Gastroesophageal sphincter (tissue), 3 donors: ENCODE data around the gene ZNF804B.

Experiments used
- EP300 ChIP-seq: sonication (generic); formaldehyde crosslinking; IDR thresholded peaks from one replicate; pipeline ENCODE4 v1.6.1; 2017; ENCODE audit warnings: antibody characterized with exemption, mild to moderate bottlenecking
- POLR2A ChIP-seq, 2 donors: fragments of 450-650 bp; IDR thresholded peaks; one replicate each; pipeline ENCODE4 v1.6.1; 2017; ENCODE audit warnings: antibody characterized with exemption in 2 of 2, mild to moderate bottlenecking in 2 of 2, moderate library complexity in 1 of 2
- POLR2AphosphoS5 ChIP-seq: sonication (generic); formaldehyde crosslinking; IDR thresholded peaks from one replicate; pipeline ENCODE4 v1.6.1; 2017; ENCODE audit warnings: antibody characterized with exemption
- TF ChIP-seq, protein P1 (sequence below), 4 experiments: fragments of 200-600 bp in 2 of 4; fragments of 450-650 bp in 2 of 4; sonication (generic) in 1 of 4; IDR thresholded peaks; one replicate each; pipeline ENCODE4 v1.5.1; 2017 to 2019; ENCODE audit warnings: antibody characterized with exemption in 4 of 4, mild to moderate bottlenecking in 2 of 4, moderate library complexity in 2 of 4

GRCh38 chr7:88791891-88792290 is 32.4 kb downstream of the ZNF804B start:
- TF ChIP-seq, protein P1, sequence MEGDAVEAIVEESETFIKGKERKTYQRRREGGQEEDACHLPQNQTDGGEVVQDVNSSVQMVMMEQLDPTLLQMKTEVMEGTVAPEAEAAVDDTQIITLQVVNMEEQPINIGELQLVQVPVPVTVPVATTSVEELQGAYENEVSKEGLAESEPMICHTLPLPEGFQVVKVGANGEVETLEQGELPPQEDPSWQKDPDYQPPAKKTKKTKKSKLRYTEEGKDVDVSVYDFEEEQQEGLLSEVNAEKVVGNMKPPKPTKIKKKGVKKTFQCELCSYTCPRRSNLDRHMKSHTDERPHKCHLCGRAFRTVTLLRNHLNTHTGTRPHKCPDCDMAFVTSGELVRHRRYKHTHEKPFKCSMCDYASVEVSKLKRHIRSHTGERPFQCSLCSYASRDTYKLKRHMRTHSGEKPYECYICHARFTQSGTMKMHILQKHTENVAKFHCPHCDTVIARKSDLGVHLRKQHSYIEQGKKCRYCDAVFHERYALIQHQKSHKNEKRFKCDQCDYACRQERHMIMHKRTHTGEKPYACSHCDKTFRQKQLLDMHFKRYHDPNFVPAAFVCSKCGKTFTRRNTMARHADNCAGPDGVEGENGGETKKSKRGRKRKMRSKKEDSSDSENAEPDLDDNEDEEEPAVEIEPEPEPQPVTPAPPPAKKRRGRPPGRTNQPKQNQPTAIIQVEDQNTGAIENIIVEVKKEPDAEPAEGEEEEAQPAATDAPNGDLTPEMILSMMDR (IDR thresholded peaks at IDR 0.05) = no peak
- TF ChIP-seq POLR2A (IDR thresholded peaks at IDR 0.05) = no peak
- TF ChIP-seq POLR2AphosphoS5 = no peak
- no peak for TF ChIP-seq EP300
